Thyroid gland (tissue), 4 donors: ENCODE results near the gene DHX34.
"Not testable (repeated sequence)": the region's sequence is repeated elsewhere in the genome, so short reads cannot be mapped to it uniquely, and the experiment has no call there.

Experiments used
- CTCF ChIP-seq, 6 experiments: fragments of 200-600 bp in 3 of 6; fragments of 450-650 bp in 3 of 6; sonication (generic) in 3 of 6; IDR thresholded peaks; one replicate each; pipeline ENCODE4 v1.5.1; 2016 to 2019; ENCODE audit warnings: antibody characterized with exemption in 6 of 6, mild to moderate bottlenecking in 2 of 6, inconsistent platforms in 1 of 6, moderate library complexity in 1 of 6
- POLR2A ChIP-seq, 2 donors: fragments of 450-650 bp; IDR thresholded peaks; one replicate each; pipeline ENCODE4 v1.6.1; 2017; ENCODE audit warnings: antibody characterized with exemption in 2 of 2, mild to moderate bottlenecking in 2 of 2, moderate library complexity in 1 of 2

- not testable (repeated sequence) for TF ChIP-seq CTCF, POLR2A (IDR thresholded peaks at IDR 0.05)
These were observed 39.6 kb downstream of the DHX34 start for GRCh38 chr19:47388721-47389120.
